Choroid plexus epithelial cell (primary cell): ENCODE results near the gene CELF1.

ENCODE experiments used
- DNase-seq: peaks from one replicate; pipeline ENCODE4 v3.0.0-alpha.2; 2010; ENCODE audit warnings: low read depth
- H3K4me3 ChIP-seq: 2 replicates; pipeline ENCODE4 v1.5.1; 2011; ENCODE audit warnings: low read depth, mild to moderate bottlenecking, control low read depth, low read length, moderate library complexity
- CTCF ChIP-seq: conservative IDR thresholded peaks from 2 replicates; pipeline ENCODE4 v1.5.1; 2011; ENCODE audit warnings: low read depth, mild to moderate bottlenecking, control low read depth, inconsistent platforms, low read length, moderate library complexity

CELF1 gene

DNA sequence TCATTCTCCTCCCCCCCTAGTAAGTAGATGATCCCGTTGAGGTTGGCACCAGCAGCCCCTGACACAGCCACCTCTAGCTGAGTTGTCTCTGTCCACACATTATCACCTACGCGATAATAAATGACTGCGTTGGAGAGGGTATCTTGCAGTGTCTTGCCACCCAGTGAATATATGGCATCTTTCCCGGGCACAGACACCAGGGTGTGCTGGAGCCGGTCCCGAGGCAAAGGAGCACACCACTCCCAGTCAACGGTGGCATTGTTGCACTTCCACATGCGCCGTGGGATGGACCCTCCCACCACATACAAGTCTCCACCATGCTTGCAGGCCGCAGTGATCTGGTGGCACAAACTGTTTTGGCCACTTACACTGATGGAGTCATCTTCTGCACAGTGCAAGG, 20.4 kb upstream of the CELF1 start:
- no peak overlapping the region for H3K4me3 ChIP-seq
- no peak for DNase-seq
- TF ChIP-seq CTCF = no peak

- no peak for TF ChIP-seq CTCF
- no peak overlapping the region for H3K4me3 ChIP-seq
- DNase-seq = peak; percentile 43
Measured at GRCh38 chr11:47572715-47573255, 19.9 kb upstream of the CELF1 start.

DNA sequence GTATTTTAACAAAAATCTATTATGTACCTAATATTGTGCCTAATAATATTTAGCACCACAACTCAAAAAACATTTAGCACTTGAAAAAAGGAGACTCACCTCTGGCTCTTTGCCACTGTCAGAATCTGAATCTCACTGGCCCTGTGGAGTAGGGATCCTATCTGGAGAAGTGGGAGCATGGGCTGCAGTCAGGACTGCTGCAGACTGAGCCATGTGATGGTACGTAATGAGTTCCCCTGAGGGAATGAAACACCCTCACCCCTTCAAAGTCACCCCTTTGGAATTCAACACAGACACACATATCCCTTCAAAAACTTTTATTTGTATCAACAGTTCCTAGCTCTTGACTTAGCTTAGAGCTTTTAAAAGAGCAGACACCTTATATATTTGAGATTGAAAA, 19.0 kb upstream of the CELF1 start:
- no peak overlapping the region for H3K4me3 ChIP-seq
- DNase-seq = peak; percentile 63
- TF ChIP-seq CTCF = no peak

DNA sequence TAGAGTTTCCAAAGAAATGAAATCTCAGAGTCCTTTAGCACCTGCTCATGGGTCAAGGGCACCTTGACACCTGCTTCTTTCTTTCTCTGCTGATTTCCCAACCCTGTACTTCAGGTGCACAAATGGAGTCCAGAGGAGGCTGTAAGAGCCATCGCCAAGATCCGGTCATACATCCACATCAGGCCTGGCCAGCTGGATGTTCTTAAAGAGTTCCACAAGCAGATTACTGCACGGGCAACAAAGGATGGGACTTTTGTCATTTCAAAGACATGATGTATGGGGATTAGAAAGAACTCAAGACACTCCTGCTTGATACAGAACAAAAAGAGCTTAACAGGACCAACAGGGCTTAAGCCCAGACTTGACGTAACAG, 18.4 kb upstream of the CELF1 start:
- no peak for DNase-seq
- TF ChIP-seq CTCF = no peak
- H3K4me3 ChIP-seq = no peak overlapping the region

- no peak overlapping the region for H3K4me3 ChIP-seq
- no peak for DNase-seq
- TF ChIP-seq CTCF = no peak
Measured at GRCh38 chr11:47570651-47571356, 17.9 kb upstream of the CELF1 start.

- no peak for DNase-seq
- no peak for TF ChIP-seq CTCF
- no peak overlapping the region for H3K4me3 ChIP-seq
Measured at GRCh38 chr11:47569646-47570045, 16.7 kb upstream of the CELF1 start.

DNA sequence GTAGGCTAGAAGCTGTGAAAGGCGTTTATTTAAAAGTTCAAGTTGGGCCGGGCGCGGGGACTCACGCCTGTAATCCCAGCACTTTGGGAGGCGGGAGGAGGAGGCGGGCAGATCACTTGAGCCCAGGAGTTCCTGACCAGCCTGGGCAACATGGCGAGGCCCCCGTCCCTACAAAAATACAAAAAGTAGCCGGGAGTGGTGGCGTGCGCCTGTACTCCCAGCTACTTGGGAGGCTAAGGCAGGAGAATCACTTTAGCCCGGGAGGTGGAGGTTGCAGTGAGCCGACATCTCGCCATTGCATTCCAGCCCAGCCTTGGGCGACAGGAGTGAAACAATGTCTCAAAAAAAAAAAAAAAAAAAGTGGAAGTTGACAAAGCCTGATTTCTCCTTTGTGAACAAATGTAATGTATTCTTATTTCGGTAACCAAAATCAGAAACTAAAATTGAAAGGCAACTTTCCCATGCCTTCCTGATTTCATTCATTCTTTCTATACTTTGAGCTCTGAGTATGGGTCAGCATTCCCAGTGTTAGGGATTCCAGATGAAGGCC, 13.3 kb upstream of the CELF1 start:
- no peak for DNase-seq

More for the DNA sequence above, 13.3 kb upstream of the CELF1 start:
- no peak for TF ChIP-seq CTCF
- peak overlapping the region; percentile 81 for H3K4me3 ChIP-seq
